HG03469 (cell line): ENCODE results near the gene BGLAP.

ENCODE experiments used
- ATAC-seq: cut with Tn5 transposase; IDR thresholded peaks from one replicate; pipeline ENCODE4 v1.9.1; 2021; ENCODE audit warnings: mild to moderate bottlenecking, moderate library complexity, moderate number of reproducible peaks; ENCODE audit not compliant: unreplicated experiment

Gene BGLAP

GRCh38 chr1:156289857-156290256 lies 47.9 kb downstream of the BGLAP start:
- ATAC-seq = no peak

DNA sequence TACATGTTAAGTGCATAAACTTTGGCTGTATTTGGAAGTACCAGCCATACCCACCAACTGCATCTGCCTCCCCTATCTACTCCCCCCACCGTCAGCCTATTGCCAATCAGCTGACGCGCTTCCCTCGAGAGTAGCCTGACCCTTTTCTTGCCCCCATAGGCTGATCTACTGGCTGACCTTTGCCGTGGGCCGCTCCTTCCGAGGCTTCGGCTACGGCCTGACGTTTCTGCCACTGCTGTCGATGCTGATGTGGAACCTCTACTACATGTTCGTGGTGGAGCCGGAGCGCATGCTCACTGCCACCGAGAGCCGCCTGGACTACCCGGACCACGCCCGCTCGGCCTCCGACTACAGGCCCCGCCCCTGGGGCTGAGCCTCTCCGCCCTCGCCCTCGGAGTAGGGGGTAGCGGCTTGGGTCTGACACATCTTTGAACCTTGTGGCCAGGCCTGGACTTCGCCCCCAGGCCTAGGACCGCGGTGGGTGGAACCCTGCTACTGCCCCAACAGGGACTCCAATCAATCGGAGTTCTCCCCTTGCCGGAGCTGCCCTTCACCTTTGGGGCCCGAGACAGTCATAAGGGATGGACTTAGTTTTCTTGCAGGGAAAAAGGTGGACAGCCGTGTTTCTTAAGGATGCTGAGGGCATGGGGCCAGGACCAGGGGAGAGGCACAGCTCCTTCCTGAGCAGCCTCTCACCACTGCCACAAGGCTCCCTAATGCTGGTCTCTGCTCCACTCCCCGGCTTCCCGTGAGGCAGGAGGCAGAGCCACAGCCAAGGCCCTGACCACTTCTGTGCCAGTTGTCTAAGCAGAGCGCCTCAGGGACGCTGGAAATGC lies 49.5 kb downstream of the BGLAP start:
- ATAC-seq = no peak
